Ishikawa (cell line): ENCODE measurements around the gene EVI5.

Experiments used
- CEBPB ChIP-seq: IDR thresholded peaks from 2 replicates; pipeline ENCODE4 v1.6.1; 2012
- CREB1 ChIP-seq: IDR thresholded peaks from 2 replicates; pipeline ENCODE4 v1.6.1; 2012; ENCODE audit warnings: low read depth
- EGR1 ChIP-seq: IDR thresholded peaks from 2 replicates; pipeline ENCODE4 v1.6.1; 2012
- EP300 ChIP-seq: IDR thresholded peaks from 2 replicates; pipeline ENCODE4 v1.6.1; 2012; ENCODE audit warnings: borderline replicate concordance
- FOXM1 ChIP-seq: IDR thresholded peaks from 2 replicates; pipeline ENCODE4 v1.6.1; 2012; ENCODE audit warnings: low read depth, borderline replicate concordance
- MAX ChIP-seq: IDR thresholded peaks from 2 replicates; pipeline ENCODE4 v1.6.1; 2012
- NFIC ChIP-seq: IDR thresholded peaks from 2 replicates; pipeline ENCODE4 v1.6.1; 2012
- RAD21 ChIP-seq: IDR thresholded peaks from 2 replicates; pipeline ENCODE4 v1.6.1; 2012; ENCODE audit warnings: low read depth
- REST ChIP-seq: IDR thresholded peaks from 2 replicates; pipeline ENCODE4 v1.6.1; 2012; ENCODE audit warnings: low read depth, mild to moderate bottlenecking
- TAF1 ChIP-seq: IDR thresholded peaks from 2 replicates; pipeline ENCODE4 v1.6.1; 2012; ENCODE audit warnings: low read depth, mild to moderate bottlenecking
- TCF12 ChIP-seq: IDR thresholded peaks from 2 replicates; pipeline ENCODE4 v1.6.1; 2012; ENCODE audit warnings: low read depth
- TEAD4 ChIP-seq: IDR thresholded peaks from 2 replicates; pipeline ENCODE4 v1.6.1; 2012
- USF1 ChIP-seq: IDR thresholded peaks from 2 replicates; pipeline ENCODE4 v1.6.1; 2012
- YY1 ChIP-seq: IDR thresholded peaks from 2 replicates; pipeline ENCODE4 v1.6.1; 2012; ENCODE audit warnings: low read depth
- ZBTB7A ChIP-seq: IDR thresholded peaks from 2 replicates; pipeline ENCODE4 v1.6.1; 2012; ENCODE audit warnings: low read depth

Gene EVI5

GRCh38 chr1:92784639-92785500 lies at the start of gene EVI5:
Gene EVI5, minus strand, starts transcription at chr1:92785108. Its CDS starts 48,562 bp downstream, at chr1:92736546.
- TF ChIP-seq NFIC (peak; percentile 56), TAF1 (peak; percentile 2; the same call in 1 of the 2 replicates), USF1 (0 out of 2 replicates have a peak, but pooled peaks have one; percentile 4), MAX (peak; percentile 99), EGR1 (no peak), RAD21 (no peak), CREB1 (no peak), ZBTB7A (peak; percentile 10; the same call in 1 of the 2 replicates), YY1 (no peak), TEAD4 (peak; percentile 55), FOXM1 (no peak), REST (no peak), TCF12 (peak; percentile 28; the same call in 1 of the 2 replicates)

- TF ChIP-seq EP300, result no peak
- TF ChIP-seq CREB1, result no peak
- no peak for TF ChIP-seq TCF12
- TF ChIP-seq REST, result no peak
- TF ChIP-seq MAX, result no peak
- TF ChIP-seq YY1, result no peak
- TF ChIP-seq TEAD4, result no peak
- no peak for TF ChIP-seq NFIC
- no peak for TF ChIP-seq ZBTB7A
- TF ChIP-seq CEBPB, result no peak
- TF ChIP-seq FOXM1, result no peak
- no peak for TF ChIP-seq USF1
- TF ChIP-seq RAD21, result no peak
- no peak for TF ChIP-seq TAF1
Observed at GRCh38 chr1:92834617-92835016, 49.7 kb upstream of the EVI5 start.

GRCh38 chr1:92833840-92834239 lies 48.9 kb upstream of the EVI5 start:
- TF ChIP-seq MAX (no peak), TEAD4 (no peak), REST (no peak)

GRCh38 chr1:92832537-92833114 lies 47.7 kb upstream of the EVI5 start:
- no peak for TF ChIP-seq TAF1
- TF ChIP-seq YY1, result no peak
- TF ChIP-seq CREB1, result no peak
- no peak for TF ChIP-seq USF1
- no peak for TF ChIP-seq ZBTB7A
- TF ChIP-seq EP300, result no peak
- no peak for TF ChIP-seq FOXM1
- TF ChIP-seq RAD21, result no peak
- TF ChIP-seq TCF12, result no peak
- no peak for TF ChIP-seq TEAD4
- TF ChIP-seq CEBPB, result no peak
- TF ChIP-seq MAX, result no peak
- no peak for TF ChIP-seq REST
- no peak for TF ChIP-seq EGR1
